ENCODE data around the gene RNF220.
"Not testable (repeated sequence)": the region's sequence is repeated elsewhere in the genome, so short reads cannot be mapped to it uniquely, and the experiment has no call there.

Gene RNF220

DNA sequence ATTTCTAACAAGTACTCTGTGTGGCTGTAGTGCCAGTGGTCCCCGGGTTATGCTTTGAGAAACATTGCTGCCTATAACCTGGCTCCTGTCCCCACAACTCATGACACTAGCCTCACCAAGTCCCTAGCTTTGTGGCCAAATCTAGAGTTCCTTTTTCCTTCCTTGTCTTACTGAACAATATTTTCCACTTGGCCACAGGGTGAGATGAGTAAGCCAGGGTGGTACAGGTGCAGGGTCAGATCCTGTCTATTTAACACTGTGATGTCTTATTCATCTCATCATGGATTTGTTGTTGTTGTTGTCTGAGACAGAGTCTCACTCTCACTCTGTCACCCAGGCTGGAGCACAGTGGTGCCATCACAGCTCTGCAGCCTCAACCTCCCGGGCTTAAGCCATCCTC lies 288.1 kb downstream of the RNF220 start:
- no peak overlapping the region for H3K4me3 Mint-ChIP-seq
- H3K27ac Mint-ChIP-seq (ENCODE audit: low read depth), result no peak overlapping the region
- H3K36me3 Mint-ChIP-seq (ENCODE audit: insufficient read depth), result peaks cover 2% of the 10 kb centered on the region
- ATAC-seq (replicated peaks; ENCODE audit: extremely low read depth, poor library complexity, severe bottlenecking), result no peak
- peaks cover 6% of the 10 kb centered on the region for H3K4me1 Mint-ChIP-seq
- no peak for DNase-seq (ENCODE audit: low spot score in 2 of 2)
- peaks cover 11% of the 10 kb centered on the region for H3K27me3 Mint-ChIP-seq
- H3K9me3 Mint-ChIP-seq, result no peaks in the 10 kb centered on the region

GRCh38 chr1:44693900-44694299 lies 288.8 kb downstream of the RNF220 start:
- no peak for DNase-seq (ENCODE audit: low spot score in 2 of 2)
- Mint-ChIP-seq H3K36me3 (ENCODE audit: insufficient read depth) (peaks cover 3% of the 10 kb centered on the region), H3K4me3 (no peak overlapping the region), H3K4me1 (peaks cover 6% of the 10 kb centered on the region), H3K27me3 (peaks cover 11% of the 10 kb centered on the region), H3K9me3 (no peaks in the 10 kb centered on the region), H3K27ac (ENCODE audit: low read depth) (no peak overlapping the region)
- no peak for ATAC-seq (replicated peaks; ENCODE audit: extremely low read depth, poor library complexity, severe bottlenecking)

- Mint-ChIP-seq H3K27me3 (peaks cover 11% of the 10 kb centered on the region), H3K36me3 (ENCODE audit: insufficient read depth) (peaks cover 3% of the 10 kb centered on the region), H3K4me1 (peaks cover 6% of the 10 kb centered on the region), H3K27ac (ENCODE audit: low read depth) (no peak overlapping the region), H3K9me3 (no peaks in the 10 kb centered on the region), H3K4me3 (no peak overlapping the region)
- no peak for ATAC-seq (replicated peaks; ENCODE audit: extremely low read depth, poor library complexity, severe bottlenecking)
- no peak for DNase-seq (ENCODE audit: low spot score in 2 of 2)
Observed at GRCh38 chr1:44694863-44695478, 289.9 kb downstream of the RNF220 start.

GRCh38 chr1:44695671-44696070 lies 290.6 kb downstream of the RNF220 start:
- Mint-ChIP-seq H3K27ac (ENCODE audit: low read depth) (peak overlapping the region; percentile 26), H3K9me3 (no peaks in the 10 kb centered on the region), H3K4me3 (no peak overlapping the region), H3K27me3 (peaks cover 11% of the 10 kb centered on the region), H3K4me1 (peaks cover 6% of the 10 kb centered on the region), H3K36me3 (ENCODE audit: insufficient read depth) (peaks cover 3% of the 10 kb centered on the region)
- no peak for ATAC-seq (replicated peaks; ENCODE audit: extremely low read depth, poor library complexity, severe bottlenecking)
- no peak for DNase-seq (ENCODE audit: low spot score in 2 of 2)

GRCh38 chr1:44696101-44696500 lies 291.0 kb downstream of the RNF220 start:
- peaks cover 8% of the 10 kb centered on the region for H3K27me3 Mint-ChIP-seq
- DNase-seq (ENCODE audit: low spot score in 2 of 2) (no peak), ATAC-seq (replicated peaks; ENCODE audit: extremely low read depth, poor library complexity, severe bottlenecking) (no peak)
- peak overlapping the region; percentile 26 for H3K27ac Mint-ChIP-seq (ENCODE audit: low read depth)
- peaks cover 3% of the 10 kb centered on the region for H3K36me3 Mint-ChIP-seq (ENCODE audit: insufficient read depth)
- H3K4me1 Mint-ChIP-seq, result peaks cover 6% of the 10 kb centered on the region
- no peak overlapping the region for H3K4me3 Mint-ChIP-seq
- no peaks in the 10 kb centered on the region for H3K9me3 Mint-ChIP-seq

DNA sequence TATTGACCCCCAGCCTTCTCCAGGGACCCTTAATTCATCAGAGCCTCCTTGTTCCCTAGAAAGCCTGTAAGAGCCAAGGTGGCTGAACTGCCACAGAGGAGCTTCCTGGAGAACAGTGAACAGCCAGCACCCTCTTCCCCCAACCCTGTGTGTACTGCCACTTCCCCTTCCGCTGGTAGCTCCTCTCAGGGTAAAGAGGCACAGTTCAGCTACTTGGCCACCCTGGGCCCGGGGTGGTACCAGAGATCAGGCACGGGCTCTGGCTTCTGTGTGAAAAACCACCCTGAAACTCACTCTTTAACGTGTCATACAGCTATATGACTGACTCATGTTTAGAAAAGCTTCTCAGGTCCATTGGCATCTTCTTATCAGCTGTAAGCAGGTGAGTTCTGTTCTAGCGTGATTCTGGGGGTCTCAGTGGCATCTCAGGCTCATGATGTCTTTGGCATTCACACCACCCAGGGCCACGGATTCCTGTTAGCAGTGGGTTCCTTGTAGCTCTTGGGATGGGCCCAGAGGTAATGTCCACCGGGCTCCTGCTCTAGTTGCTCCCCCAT lies 291.8 kb downstream of the RNF220 start:
- Mint-ChIP-seq H3K27ac (ENCODE audit: low read depth) (peak overlapping the region; percentile 77), H3K36me3 (ENCODE audit: insufficient read depth) (peaks cover 3% of the 10 kb centered on the region), H3K4me1 (peaks cover 6% of the 10 kb centered on the region), H3K9me3 (no peaks in the 10 kb centered on the region), H3K4me3 (peak overlapping the region; percentile 36), H3K27me3 (peaks cover under 1% of the 10 kb centered on the region)
- DNase-seq (ENCODE audit: low spot score in 2 of 2) (peak in 1 of 2 donors; percentile 18), ATAC-seq (replicated peaks; ENCODE audit: extremely low read depth, poor library complexity, severe bottlenecking) (peak; percentile 94)

DNA sequence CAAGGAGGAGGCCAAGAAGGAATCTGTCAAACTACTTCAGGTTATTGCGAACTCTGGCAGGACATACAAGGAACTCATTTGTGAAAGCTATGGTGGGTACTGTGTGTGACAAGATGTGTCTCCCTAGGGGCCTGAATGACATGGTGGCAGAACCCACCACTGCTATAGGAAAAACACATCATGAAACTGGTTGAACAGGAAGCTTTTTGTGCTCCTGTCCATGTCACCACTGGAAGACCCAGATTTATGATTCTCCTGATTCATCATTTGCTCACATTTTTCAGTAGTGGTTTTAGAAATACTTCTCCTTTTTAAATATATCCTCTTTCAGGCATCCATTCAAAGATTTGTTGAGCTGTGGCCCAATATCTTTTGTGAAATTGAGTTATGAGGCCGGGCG lies 293.1 kb downstream of the RNF220 start:
- peaks cover 1% of the 10 kb centered on the region for H3K36me3 Mint-ChIP-seq (ENCODE audit: insufficient read depth)
- peaks cover 6% of the 10 kb centered on the region for H3K4me1 Mint-ChIP-seq
- no peak overlapping the region for H3K27ac Mint-ChIP-seq (ENCODE audit: low read depth)
- ATAC-seq (replicated peaks; ENCODE audit: extremely low read depth, poor library complexity, severe bottlenecking), result no peak
- no peaks in the 10 kb centered on the region for H3K9me3 Mint-ChIP-seq
- no peak overlapping the region for H3K4me3 Mint-ChIP-seq
- H3K27me3 Mint-ChIP-seq, result no peaks in the 10 kb centered on the region
- DNase-seq (ENCODE audit: low spot score in 2 of 2), result no peak

DNA sequence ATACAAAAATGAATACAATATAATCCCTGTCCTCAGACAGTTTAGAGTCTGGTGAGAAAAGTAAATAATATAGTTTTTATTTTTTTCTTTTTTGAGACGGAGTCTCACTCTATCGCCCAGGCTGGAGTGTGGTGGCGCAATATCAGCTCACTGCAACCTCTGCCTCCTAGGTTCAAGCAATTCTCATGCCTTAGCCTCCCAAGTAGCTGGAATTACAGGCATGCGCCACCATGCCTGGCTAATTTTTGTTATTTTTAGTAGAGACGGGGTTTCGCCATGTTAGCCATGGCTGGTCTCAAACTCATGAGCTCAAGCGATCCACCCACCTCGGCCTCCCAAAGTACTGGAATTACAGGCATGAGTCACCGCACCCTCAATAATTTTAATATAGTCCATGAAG lies 294.3 kb downstream of the RNF220 start:
- not testable (repeated sequence) for H3K4me1 Mint-ChIP-seq; H3K4me3 Mint-ChIP-seq; H3K36me3 Mint-ChIP-seq (ENCODE audit: insufficient read depth); H3K27me3 Mint-ChIP-seq; H3K9me3 Mint-ChIP-seq; DNase-seq (ENCODE audit: low spot score in 2 of 2); H3K27ac Mint-ChIP-seq (ENCODE audit: low read depth); ATAC-seq (replicated peaks; ENCODE audit: extremely low read depth, poor library complexity, severe bottlenecking)

- H3K27me3 Mint-ChIP-seq, result no peaks in the 10 kb centered on the region
- no peak overlapping the region for H3K27ac Mint-ChIP-seq (ENCODE audit: low read depth)
- H3K36me3 Mint-ChIP-seq (ENCODE audit: insufficient read depth), result peaks cover 1% of the 10 kb centered on the region
- peaks cover 6% of the 10 kb centered on the region for H3K4me1 Mint-ChIP-seq
- DNase-seq (ENCODE audit: low spot score in 2 of 2) (no peak), ATAC-seq (replicated peaks; ENCODE audit: extremely low read depth, poor library complexity, severe bottlenecking) (no peak)
- no peak overlapping the region for H3K4me3 Mint-ChIP-seq
- H3K9me3 Mint-ChIP-seq, result no peaks in the 10 kb centered on the region
Observed at GRCh38 chr1:44700573-44700972, 295.5 kb downstream of the RNF220 start.

- DNase-seq (ENCODE audit: low spot score in 2 of 2) (no peak), ATAC-seq (replicated peaks; ENCODE audit: extremely low read depth, poor library complexity, severe bottlenecking) (no peak)
- Mint-ChIP-seq H3K4me1 (peaks cover 6% of the 10 kb centered on the region), H3K9me3 (no peaks in the 10 kb centered on the region), H3K27ac (ENCODE audit: low read depth) (no peak overlapping the region), H3K27me3 (no peaks in the 10 kb centered on the region), H3K36me3 (ENCODE audit: insufficient read depth) (peaks cover 1% of the 10 kb centered on the region), H3K4me3 (no peak overlapping the region)
Observed at GRCh38 chr1:44701141-44701573, 296.1 kb downstream of the RNF220 start.
